Endothelial cell of umbilical vein (primary cell): ENCODE results near the gene OR1I1. TPM values are rescaled to one million over a fixed set of nuclear protein-coding genes. Genes with fewer than 3 reads are reported as not detected.

Experiments used
- BruUV-seq: library from RNA; stranded (reverse); fragments of 400-500 nt; replicated peaks from 2 replicates; lab custom pipeline; 2021; lab: Mats Ljungman, UMichigan
- CTCF ChIA-PET: fragments of 300-600, 350-600 bp; sonication (Branson Sonifier 250); formaldehyde crosslinking; loops from one replicate; lab custom pipeline; 2021; ENCODE audit warnings: antibody characterized with exemption, inconsistent platforms; lab: Charles Lee
- POLR2A ChIA-PET: fragments of 300-600, 350-600 bp; sonication (Branson Sonifier 250); formaldehyde crosslinking; loops from one replicate; lab custom pipeline; 2021; ENCODE audit warnings: antibody characterized with exemption, inconsistent platforms; lab: Charles Lee
- DNase-seq: peaks from one replicate; pipeline ENCODE4 v3.0.0-alpha.2; 2011; ENCODE audit warnings: low read depth, low spot score
- FAIRE-seq: peaks from 2 replicates; lab custom pipeline; 2011; peaks lifted over from hg19 to GRCh38; lab: Jason Lieb, UNC
- H2AFZ ChIP-seq: 2 replicates; pipeline ENCODE4 v1.6.0; 2012; ENCODE audit warnings: low read depth, low read length, control low read depth, inconsistent platforms
- H3K27ac ChIP-seq: 2 replicates; pipeline ENCODE4 v1.5.1; 2011; ENCODE audit warnings: low read depth, mild to moderate bottlenecking, control low read depth, low read length, moderate library complexity; ENCODE audit not compliant: insufficient read depth
- H3K27me3 ChIP-seq, 2 experiments: 2 replicates each; pipeline versions ENCODE4 v1.6.0 to v1.6.1; 2011; ENCODE audit warnings: low read length in 2 of 2, mixed read lengths in 1 of 2; ENCODE audit not compliant: control insufficient read depth in 2 of 2, insufficient read depth in 2 of 2
- H3K36me3 ChIP-seq, 2 experiments: 2 replicates in 1 of 2; 3 replicates in 1 of 2; pipeline ENCODE4 v1.5.1; 2011; ENCODE audit warnings: low read length in 2 of 2, mild to moderate bottlenecking in 1 of 2, moderate library complexity in 1 of 2; ENCODE audit not compliant: control insufficient read depth in 2 of 2, insufficient read depth in 2 of 2; ENCODE audit errors: extremely low read depth in 1 of 2
- H3K4me1 ChIP-seq: 3 replicates; pipeline ENCODE4 v1.5.1; 2011; ENCODE audit warnings: mild to moderate bottlenecking, low read length; ENCODE audit not compliant: control insufficient read depth, insufficient read depth; ENCODE audit errors: extremely low read depth
- H3K4me2 ChIP-seq: 2 replicates; pipeline ENCODE4 v1.6.1; 2011; ENCODE audit warnings: low read length, control low read depth, mixed read lengths; ENCODE audit not compliant: insufficient read depth
- H3K4me3 ChIP-seq, 3 experiments: fragments of 200-600 bp in 1 of 3; sonication (generic), shearing (Covaris generic) in 1 of 3; replicated peaks in 1 of 3; 2 replicates each; pipeline ENCODE4 v1.5.1; 2011 to 2016; ENCODE audit warnings: control low read depth in 3 of 3, low read length in 3 of 3, mild to moderate bottlenecking in 2 of 3, inconsistent platforms in 1 of 3, low read depth in 1 of 3, moderate library complexity in 1 of 3; ENCODE audit not compliant: insufficient read depth in 1 of 3
- H3K79me2 ChIP-seq: 2 replicates; pipeline ENCODE4 v1.6.0; 2012; ENCODE audit warnings: low read length, inconsistent platforms; ENCODE audit not compliant: control insufficient read depth, insufficient read depth
- H3K9ac ChIP-seq: replicated peaks from 2 replicates; pipeline ENCODE3; 2011; ENCODE audit warnings: low read length, control low read depth; ENCODE audit not compliant: insufficient read depth; ENCODE audit errors: extremely low read depth
- H3K9me1 ChIP-seq: replicated peaks from 3 replicates; pipeline ENCODE4 v1.6.0; 2011; ENCODE audit warnings: mild to moderate bottlenecking, low read length; ENCODE audit not compliant: control insufficient read depth, insufficient read depth; ENCODE audit errors: extremely low read depth
- H3K9me3 ChIP-seq: replicated peaks from 2 replicates; pipeline ENCODE4 v1.5.1; 2012; ENCODE audit warnings: low read length, inconsistent platforms; ENCODE audit not compliant: control insufficient read depth, insufficient read depth
- H4K20me1 ChIP-seq: replicated peaks from 2 replicates; pipeline ENCODE3; 2011; ENCODE audit warnings: mild to moderate bottlenecking, low read length; ENCODE audit not compliant: control insufficient read depth, insufficient read depth; ENCODE audit errors: extremely low read depth
- CTCF ChIP-seq, 2 donors: IDR thresholded peaks; 1 replicate in 1 of 2; 2 replicates in 1 of 2; pipeline ENCODE4 v1.5.1; 2011; ENCODE audit warnings: low read length in 2 of 2, mild to moderate bottlenecking in 2 of 2, moderate library complexity in 2 of 2, control low read depth in 1 of 2, inconsistent platforms in 1 of 2, low read depth in 1 of 2; ENCODE audit not compliant: insufficient read depth in 1 of 2; ENCODE audit errors: extremely low read depth in 1 of 2
- EZH2 ChIP-seq: IDR thresholded peaks from 2 replicates; pipeline ENCODE4 v1.6.1; 2012; ENCODE audit warnings: borderline replicate concordance, low read depth, mild to moderate bottlenecking, moderate library complexity, low read length, inconsistent platforms; ENCODE audit not compliant: severe bottlenecking
- FOS ChIP-seq: IDR thresholded peaks from 2 replicates; pipeline ENCODE4 v1.6.1; 2011; ENCODE audit warnings: mild to moderate bottlenecking, low read length, moderate library complexity, borderline replicate concordance; ENCODE audit not compliant: insufficient read depth
- GATA2 ChIP-seq: IDR thresholded peaks from 2 replicates; pipeline ENCODE4 v1.7.0; 2011; ENCODE audit warnings: low read depth, mild to moderate bottlenecking, moderate library complexity, mixed read lengths, low read length; ENCODE audit not compliant: insufficient read length, insufficient read depth
- JUN ChIP-seq: IDR thresholded peaks from 2 replicates; pipeline ENCODE4 v1.6.1; 2011; ENCODE audit warnings: borderline replicate concordance, low read depth; ENCODE audit not compliant: insufficient read length, insufficient read depth
- MAX ChIP-seq: IDR thresholded peaks from 2 replicates; pipeline ENCODE4 v1.6.1; 2011; ENCODE audit not compliant: insufficient read depth, insufficient read length
- MYC ChIP-seq: IDR thresholded peaks from one replicate; pipeline ENCODE4 v1.6.1; 2011; ENCODE audit warnings: mild to moderate bottlenecking, low read depth, low read length
- POLR2A ChIP-seq: IDR thresholded peaks from 2 replicates; pipeline ENCODE4 v1.6.1; 2012; ENCODE audit warnings: low read depth, mild to moderate bottlenecking, control low read depth, low read length
- POLR2AphosphoS5 ChIP-seq: IDR thresholded peaks from 2 replicates; pipeline ENCODE4 v1.6.1; 2012; ENCODE audit warnings: low read depth, mild to moderate bottlenecking, control low read depth, low read length, moderate library complexity; ENCODE audit not compliant: insufficient read depth
- dilution Hi-C: fragments of 300-500 bp; cut with MboI; formaldehyde crosslinking; loops from one replicate; pipeline ENCODE4 v1.15.0; 2019; ENCODE audit warnings: low sequenced_read_pairs; ENCODE audit not compliant: extremely low pct_ligation_motif_present
- intact Hi-C: fragments of 100-400 bp; cut with micrococcal nuclease; formaldehyde crosslinking; loops from one replicate; pipeline ENCODE4 v1.10.0; 2022
- polyA plus RNA-seq, 4 experiments: library from polyadenylated mRNA; depleted of rRNA in 3 of 4; stranded (reverse) in 3 of 4; unstranded in 1 of 4; fragments of >200 nt; gene quantifications; 2 replicates each; pipeline versions ENCODE4 v1.2.1 to v1.2.3, GENCODE V29; 2011 to 2012; ENCODE audit warnings: missing spikeins in 1 of 4
- total RNA-seq: library from RNA; stranded (reverse); gene quantifications from 2 replicates; pipeline ENCODE4 v1.2.3, GENCODE V29; 2021

OR1I1 gene
- total and polyA plus RNA-seq, 2 donors (not counting 3 experiments of a cell fraction or from before 2014, with no cell fraction given), result not detected

GRCh38 chr19:15126131-15126910, 44.3 kb downstream of the OR1I1 start:
- Histone ChIP-seq H2AFZ (peak overlapping the region; percentile 53), H3K4me2 (peak overlapping the region; percentile 49)

More at GRCh38 chr19:15126131-15126910, 44.3 kb downstream of the OR1I1 start:
- peaks cover 0 to 3% of the 10 kb centered on the region in 2 experiments for H3K27me3 ChIP-seq
- FAIRE-seq (peak; percentile 58), DNase-seq (no peak)
- H3K79me2 ChIP-seq, result peaks cover 10% of the 10 kb centered on the region
- H3K9ac ChIP-seq, result no peak overlapping the region
- H3K4me1 ChIP-seq, result peaks cover 3% of the 10 kb centered on the region
- ChIA-PET CTCF (interaction anchor here (1.4 to 3.9 kb wide), 6 partner anchors 25 to 429 kb away, joined by 4 to 30 read pairs (median 6); no protein-coding TSS in a partner anchor), POLR2A (no interaction called here)
- no peaks in the 10 kb centered on the region for H3K9me3 ChIP-seq
- H3K27ac ChIP-seq, result no peak overlapping the region
- dilution Hi-C loops (no loop called here), intact Hi-C loops (no loop called here)
- H3K9me1 ChIP-seq, result no peaks in the 10 kb centered on the region
- no TSS peak for BruUV-seq
- TF ChIP-seq POLR2A, result no peak
- no peak for TF ChIP-seq FOS
- TF ChIP-seq MYC, result no peak
- no peak for TF ChIP-seq POLR2AphosphoS5
- no peak for TF ChIP-seq EZH2
- no peak for TF ChIP-seq GATA2
- no peak for TF ChIP-seq JUN
- no peak for TF ChIP-seq CTCF (IDR thresholded peaks at IDR 0.05; ENCODE audit: extremely low read depth in 1 of 2, insufficient read depth in 1 of 2, low read depth in 1 of 2, low read length in 2 of 2)
- TF ChIP-seq MAX, result no peak
- H3K36me3 ChIP-seq, result peaks cover 0 to 7% of the 10 kb centered on the region in 2 experiments
- no peaks in the 10 kb centered on the region for H4K20me1 ChIP-seq
- peak overlapping the region in 1 of 3 experiments; percentile 20 for H3K4me3 ChIP-seq
